Stimulated activated naive B cell treated with anti-CD40 and anti-IgM and Interleukin-4, amounts not matched to agents 10 μg/mL and 1 μg/mL and 100 μg/mL, for 72 hours (primary cell): ENCODE results near the gene PELO.
"Not testable (repeated sequence)": the region's sequence is repeated elsewhere in the genome, so short reads cannot be mapped to it uniquely, and the experiment has no call there.

Experiments used
- ATAC-seq, 2 donors: fragments of 150-1000 bp; cut with Tn5 transposase; replicated peaks; 2 replicates each; pipeline ENCODE4 v1.10.0; 2021; ENCODE audit warnings: moderate library complexity in 1 of 2
- DNase-seq: peaks from one replicate; pipeline ENCODE4 v3.0.0; 2021
- H3K27ac Mint-ChIP-seq: one replicate; pipeline ENCODE4 v1.8.0; 2022; ENCODE audit warnings: mild to moderate bottlenecking, mixed read lengths
- H3K27me3 Mint-ChIP-seq, 2 donors: one replicate each; pipeline ENCODE4 v1.8.0; 2022; ENCODE audit warnings: mixed read lengths in 2 of 2
- H3K36me3 Mint-ChIP-seq, 2 donors: one replicate each; pipeline ENCODE4 v1.8.0; 2022; ENCODE audit warnings: mixed read lengths in 2 of 2, mild to moderate bottlenecking in 1 of 2
- H3K4me1 Mint-ChIP-seq, 2 donors: one replicate each; pipeline ENCODE4 v1.8.0; 2022; ENCODE audit warnings: mixed read lengths in 2 of 2, mild to moderate bottlenecking in 1 of 2
- H3K4me3 Mint-ChIP-seq, 2 donors: one replicate each; pipeline ENCODE4 v1.8.0; 2022; ENCODE audit warnings: mild to moderate bottlenecking in 2 of 2, mixed read lengths in 2 of 2, moderate library complexity in 1 of 2
- H3K9me3 Mint-ChIP-seq, 2 donors: one replicate each; pipeline ENCODE4 v1.8.0; 2022; ENCODE audit warnings: mixed read lengths in 2 of 2, mild to moderate bottlenecking in 1 of 2

The PELO gene, protein sequence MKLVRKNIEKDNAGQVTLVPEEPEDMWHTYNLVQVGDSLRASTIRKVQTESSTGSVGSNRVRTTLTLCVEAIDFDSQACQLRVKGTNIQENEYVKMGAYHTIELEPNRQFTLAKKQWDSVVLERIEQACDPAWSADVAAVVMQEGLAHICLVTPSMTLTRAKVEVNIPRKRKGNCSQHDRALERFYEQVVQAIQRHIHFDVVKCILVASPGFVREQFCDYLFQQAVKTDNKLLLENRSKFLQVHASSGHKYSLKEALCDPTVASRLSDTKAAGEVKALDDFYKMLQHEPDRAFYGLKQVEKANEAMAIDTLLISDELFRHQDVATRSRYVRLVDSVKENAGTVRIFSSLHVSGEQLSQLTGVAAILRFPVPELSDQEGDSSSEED

DNA sequence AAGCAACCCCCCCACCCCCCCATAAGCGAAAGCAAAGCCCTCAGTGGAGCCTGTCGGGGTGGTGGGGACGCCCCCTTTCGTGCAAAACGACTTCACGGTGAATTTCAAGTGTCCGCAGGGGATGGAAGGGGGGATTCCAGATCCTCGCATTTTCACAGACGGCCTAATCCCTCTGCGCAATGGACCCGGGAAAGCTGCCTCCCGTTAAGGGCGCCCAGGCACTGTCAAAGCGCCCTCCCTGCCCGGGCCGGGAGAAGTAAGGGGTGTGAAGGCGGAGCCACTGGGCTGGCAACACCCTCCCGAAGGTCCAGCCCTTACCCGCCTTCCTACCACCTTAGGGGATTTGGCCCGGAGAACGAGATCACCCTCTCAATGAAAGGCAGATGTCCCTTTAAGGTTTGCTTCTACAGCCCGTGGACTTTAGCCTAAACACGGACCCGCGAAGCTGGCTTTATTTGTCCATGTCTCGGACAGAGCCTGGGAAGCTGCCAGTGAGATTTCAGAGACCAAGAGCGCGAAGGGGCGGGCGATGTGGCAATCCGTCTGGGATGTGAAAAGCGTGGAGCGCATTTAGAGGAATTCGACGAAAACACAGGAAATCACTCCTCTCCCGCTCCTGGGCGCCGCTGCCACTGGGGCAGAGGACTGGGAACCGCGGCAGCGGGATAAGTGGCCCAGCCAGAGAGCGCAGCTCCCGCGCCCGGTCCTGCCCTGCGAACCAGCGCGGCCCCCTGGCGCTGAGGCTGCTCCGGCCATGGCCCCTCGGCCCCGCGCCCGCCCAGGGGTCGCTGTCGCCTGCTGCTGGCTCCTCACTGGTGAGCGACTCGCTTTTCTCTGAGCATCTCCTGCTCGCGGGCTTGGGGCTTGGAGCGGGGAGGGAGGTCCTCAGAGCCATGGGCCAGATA lies at the start of gene PELO, which contains the start of gene ITGA1:
Gene PELO, plus strand, starts transcription at position 317 of the 905 bp plus-strand sequence. CDS start 12,479 bp downstream, outside the sequence.
Gene ITGA1, plus strand, starts transcription at position 317 of the 905 bp plus-strand sequence. Its CDS starts 438 bp downstream, at position 755.
- DNase-seq (peak; percentile 64), ATAC-seq (peak; percentile 83)
- peaks cover 35 to 52% of the 10 kb centered on the region in 2 donors for H3K27me3 Mint-ChIP-seq
- H3K9me3 Mint-ChIP-seq, result no peaks in the 10 kb centered on the region
- H3K4me1 Mint-ChIP-seq, result peaks cover 8 to 20% of the 10 kb centered on the region in 2 donors
- H3K27ac Mint-ChIP-seq, result peak within 1 kb of the TSS; percentile 81
- H3K4me3 Mint-ChIP-seq, result peak within 1 kb of the TSS; percentile 89 to 90
- no peaks in the 10 kb centered on the region for H3K36me3 Mint-ChIP-seq

DNA sequence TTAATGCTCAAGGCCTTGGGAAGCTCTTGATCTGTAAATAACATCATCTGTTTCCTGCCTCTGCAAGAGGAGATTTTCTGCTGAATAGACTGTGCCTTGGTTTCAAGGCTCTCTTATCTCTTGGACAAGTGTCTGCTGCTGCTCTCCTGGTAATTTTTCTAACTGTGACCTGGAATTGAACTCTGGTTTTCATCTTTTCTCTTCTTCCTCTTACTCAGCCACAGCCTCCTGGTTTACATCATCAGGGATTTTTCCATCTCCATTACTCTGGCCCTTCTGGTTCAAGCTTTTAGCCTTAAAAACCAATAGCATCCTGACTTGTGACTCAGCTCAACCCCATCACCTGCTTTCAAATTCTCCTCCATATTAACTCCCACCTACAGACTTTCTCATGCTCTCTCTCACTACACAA lies 49.6 kb upstream of the PELO start:
- Mint-ChIP-seq H3K27ac (no peak overlapping the region), H3K27me3 (no peaks in the 10 kb centered on the region), H3K4me1 (peaks cover 0 to 2% of the 10 kb centered on the region in 2 donors), H3K9me3 (no peaks in the 10 kb centered on the region), H3K36me3 (no peaks in the 10 kb centered on the region), H3K4me3 (no peak overlapping the region)
- ATAC-seq, result no peak
- no peak for DNase-seq

DNA sequence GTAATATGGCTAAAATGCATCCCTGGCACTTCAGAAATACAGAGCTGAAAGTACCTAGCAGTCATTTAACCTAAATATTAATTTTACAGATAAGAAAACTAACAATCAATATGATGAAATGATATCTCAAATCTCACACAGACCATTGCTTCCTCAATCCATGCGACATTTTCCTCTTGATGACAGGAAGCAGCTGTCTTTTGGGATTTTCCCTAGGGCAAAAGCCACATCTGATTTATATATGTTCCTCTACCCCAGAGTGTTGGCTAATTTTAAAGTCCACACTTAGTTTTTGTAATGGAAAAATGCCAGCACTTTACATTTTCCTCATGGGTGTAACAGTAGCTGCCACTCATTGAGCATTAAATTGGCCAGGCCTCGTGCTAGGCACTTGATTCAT lies 47.7 kb upstream of the PELO start:
- Mint-ChIP-seq H3K27me3 (no peaks in the 10 kb centered on the region), H3K9me3 (no peaks in the 10 kb centered on the region), H3K4me1 (peaks cover 0 to 2% of the 10 kb centered on the region in 2 donors), H3K27ac (no peak overlapping the region), H3K36me3 (no peaks in the 10 kb centered on the region), H3K4me3 (no peak overlapping the region)
- DNase-seq (no peak), ATAC-seq (no peak)

DNA sequence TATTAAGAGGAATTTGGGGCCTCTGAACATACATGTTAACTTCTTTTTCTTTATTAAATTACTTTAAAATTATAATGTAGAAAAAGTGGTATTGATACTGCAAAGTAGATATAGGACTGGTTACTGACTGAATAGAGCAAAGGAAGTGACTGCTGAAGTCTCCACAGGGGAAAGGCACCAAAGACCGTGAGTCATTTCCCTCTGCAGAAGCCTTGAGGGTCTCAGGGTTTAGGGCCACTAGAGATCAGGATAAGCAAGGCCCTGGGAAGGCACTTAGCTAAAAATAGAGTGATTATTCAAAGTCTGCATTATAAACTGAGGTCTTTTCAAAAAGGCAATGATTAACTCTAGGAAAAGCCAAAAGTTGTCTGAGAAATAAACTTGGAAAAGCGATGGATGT lies 44.7 kb upstream of the PELO start:
- ATAC-seq (no peak), DNase-seq (no peak)
- H3K4me3 Mint-ChIP-seq, result no peak overlapping the region

DNA sequence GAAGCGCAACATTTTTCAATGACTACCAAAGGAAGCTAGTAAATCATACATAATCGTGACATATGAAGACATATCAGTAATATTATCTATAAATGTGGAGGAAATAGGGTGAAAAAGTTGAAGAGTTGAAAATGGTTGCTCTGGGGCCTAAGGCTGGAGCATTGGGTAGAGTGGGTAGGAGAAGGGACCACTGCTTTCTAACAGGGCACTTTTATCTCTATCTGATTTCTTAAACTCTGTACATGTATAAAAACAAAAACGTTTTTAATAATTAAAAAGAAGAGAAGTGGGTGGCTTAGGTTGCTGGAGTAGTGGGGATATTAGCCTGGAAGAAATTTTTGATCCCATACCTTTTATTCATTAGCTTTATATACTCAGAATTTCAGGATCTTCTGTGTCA lies 44.2 kb upstream of the PELO start:
- Mint-ChIP-seq H3K36me3 (no peaks in the 10 kb centered on the region), H3K4me1 (no peaks in the 10 kb centered on the region), H3K9me3 (no peaks in the 10 kb centered on the region), H3K4me3 (no peak overlapping the region), H3K27ac (no peak overlapping the region), H3K27me3 (peaks cover 0 to 8% of the 10 kb centered on the region in 2 donors)
- DNase-seq (no peak), ATAC-seq (no peak)

More for the DNA sequence above, 44.7 kb upstream of the PELO start:
- peaks cover 0 to 8% of the 10 kb centered on the region in 2 donors for H3K27me3 Mint-ChIP-seq
- H3K27ac Mint-ChIP-seq, result no peak overlapping the region
- peaks cover 0 to 2% of the 10 kb centered on the region in 2 donors for H3K4me1 Mint-ChIP-seq
- no peaks in the 10 kb centered on the region for H3K36me3 Mint-ChIP-seq
- no peaks in the 10 kb centered on the region for H3K9me3 Mint-ChIP-seq

DNA sequence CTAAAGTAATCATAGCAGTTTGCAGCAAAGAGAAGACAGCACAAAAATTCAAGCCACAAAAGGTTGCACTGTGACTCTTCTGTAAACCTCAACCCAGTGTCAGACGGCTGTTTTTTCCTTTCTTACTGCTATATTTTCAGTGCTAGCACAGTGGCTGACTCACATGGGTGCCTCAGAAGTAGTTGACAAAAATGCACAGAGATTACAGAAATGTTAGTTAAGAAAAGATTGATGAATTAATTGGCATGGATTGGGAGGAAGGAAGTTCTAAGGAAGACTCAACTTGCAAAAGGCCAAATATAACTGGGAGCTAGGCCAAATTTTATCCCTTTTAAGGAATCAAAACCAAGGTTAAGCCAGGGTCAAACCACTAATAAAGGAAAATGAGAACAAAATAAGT lies 43.7 kb upstream of the PELO start:
- peaks cover 2 to 8% of the 10 kb centered on the region in 2 donors for H3K27me3 Mint-ChIP-seq
- no peak overlapping the region for H3K4me3 Mint-ChIP-seq
- H3K4me1 Mint-ChIP-seq, result no peaks in the 10 kb centered on the region
- H3K27ac Mint-ChIP-seq, result no peak overlapping the region
- ATAC-seq, result peak in 1 of 2 donors; percentile 27
- H3K9me3 Mint-ChIP-seq, result no peaks in the 10 kb centered on the region
- no peaks in the 10 kb centered on the region for H3K36me3 Mint-ChIP-seq
- no peak for DNase-seq

DNA sequence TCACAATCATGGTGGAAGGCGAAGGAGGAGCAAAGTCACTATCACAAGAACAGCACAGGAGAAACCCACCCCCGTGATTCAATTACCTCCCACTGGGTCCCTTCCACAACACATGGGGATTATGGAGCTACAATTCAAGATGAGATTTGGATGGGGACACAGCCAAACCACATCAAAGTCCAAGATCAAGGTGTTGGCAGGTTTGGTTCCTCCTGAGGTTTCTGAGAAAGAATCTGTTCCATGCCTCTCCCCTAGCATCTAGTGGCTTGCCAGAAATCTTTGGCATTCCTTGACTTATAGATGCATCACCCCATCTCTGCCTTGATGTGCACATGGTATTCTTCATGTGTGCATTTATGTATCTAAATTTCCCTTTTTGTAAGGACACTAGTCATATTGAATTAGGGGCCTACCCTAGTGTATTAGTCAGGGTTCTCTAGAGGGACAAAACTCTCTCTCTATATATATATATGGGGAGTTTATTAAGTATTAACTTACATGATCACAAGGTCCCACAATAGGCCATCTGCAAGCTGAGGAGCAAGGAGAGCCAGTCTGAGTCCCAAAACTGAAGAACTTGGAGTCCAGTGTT lies 42.8 kb upstream of the PELO start:
- not testable (repeated sequence) for H3K4me1 Mint-ChIP-seq, H3K27ac Mint-ChIP-seq, H3K27me3 Mint-ChIP-seq, H3K4me3 Mint-ChIP-seq, H3K36me3 Mint-ChIP-seq, DNase-seq, H3K9me3 Mint-ChIP-seq
- peak in 1 of 2 donors; percentile 48 for ATAC-seq

DNA sequence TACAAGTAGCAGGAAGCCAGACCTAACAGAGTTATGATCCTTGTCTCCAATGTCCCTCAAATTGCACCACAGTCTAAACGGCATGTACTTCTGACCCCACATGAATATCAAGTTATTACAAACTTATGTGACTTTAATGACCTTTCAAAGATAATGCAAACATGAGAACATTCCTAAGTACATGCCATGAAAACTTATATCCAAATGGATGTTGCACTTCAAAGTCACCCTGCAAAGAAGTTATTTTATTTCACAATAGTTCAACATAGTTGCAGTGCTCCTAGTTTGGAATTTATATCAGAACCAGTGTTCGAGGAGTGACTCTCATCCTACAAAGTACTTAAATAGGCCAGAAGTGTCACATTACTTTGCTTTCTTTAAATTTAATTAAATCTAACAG lies 41.2 kb upstream of the PELO start:
- no peaks in the 10 kb centered on the region for H3K9me3 Mint-ChIP-seq
- H3K4me3 Mint-ChIP-seq, result no peak overlapping the region
- no peaks in the 10 kb centered on the region for H3K4me1 Mint-ChIP-seq
- peaks cover 6 to 8% of the 10 kb centered on the region in 2 donors for H3K27me3 Mint-ChIP-seq
- H3K27ac Mint-ChIP-seq, result no peak overlapping the region
- no peak for ATAC-seq
- DNase-seq, result no peak
- H3K36me3 Mint-ChIP-seq, result no peaks in the 10 kb centered on the region

DNA sequence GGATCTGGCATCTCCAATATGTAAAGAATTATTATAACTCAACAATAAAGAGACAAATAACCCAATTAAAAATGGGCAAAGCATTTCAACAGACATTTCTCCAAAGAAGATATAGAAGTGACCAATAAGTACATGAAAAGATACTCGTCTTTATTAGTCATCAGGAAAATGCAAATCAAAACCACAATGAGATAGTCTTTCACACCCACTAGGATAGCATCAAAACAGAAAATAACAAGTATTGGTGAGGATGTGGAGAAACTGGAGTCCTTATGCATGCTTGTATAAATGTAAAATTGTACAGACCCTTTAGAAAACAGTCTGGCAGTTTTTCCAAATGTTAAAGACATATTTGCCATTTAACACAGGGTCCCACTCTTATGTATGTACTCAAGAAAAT lies 39.1 kb upstream of the PELO start:
- no peak overlapping the region for H3K27ac Mint-ChIP-seq
- no peak for ATAC-seq
- no peaks in the 10 kb centered on the region for H3K4me1 Mint-ChIP-seq

DNA sequence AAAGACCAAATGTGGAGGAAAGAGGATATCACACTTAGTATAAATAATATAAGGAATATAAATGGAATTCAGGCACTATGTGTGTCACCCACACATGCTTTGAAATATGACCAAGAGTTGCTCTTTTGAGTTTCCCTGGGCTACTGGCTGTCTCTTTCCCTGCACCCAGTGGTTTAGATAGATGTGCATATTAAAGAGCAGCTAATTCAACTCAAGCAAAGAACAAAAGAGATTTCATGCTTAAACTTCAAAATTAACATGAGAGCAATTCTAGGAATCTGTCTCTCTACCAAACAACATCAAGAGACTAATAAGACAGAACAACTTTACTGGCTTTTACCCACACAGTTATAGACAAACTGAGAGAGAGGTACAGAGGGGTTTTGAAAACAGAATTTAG lies 38.0 kb upstream of the PELO start:
- H3K36me3 Mint-ChIP-seq, result no peaks in the 10 kb centered on the region
- no peaks in the 10 kb centered on the region for H3K4me1 Mint-ChIP-seq
- no peak overlapping the region for H3K4me3 Mint-ChIP-seq
- ATAC-seq (no peak), DNase-seq (no peak)
- no peaks in the 10 kb centered on the region for H3K9me3 Mint-ChIP-seq
- H3K27me3 Mint-ChIP-seq, result peaks cover 12 to 17% of the 10 kb centered on the region in 2 donors
- no peak overlapping the region for H3K27ac Mint-ChIP-seq

More for the DNA sequence above, 39.1 kb upstream of the PELO start:
- no peaks in the 10 kb centered on the region for H3K36me3 Mint-ChIP-seq
- H3K4me3 Mint-ChIP-seq, result no peak overlapping the region
- no peaks in the 10 kb centered on the region for H3K9me3 Mint-ChIP-seq
- H3K27me3 Mint-ChIP-seq, result peaks cover 11 to 15% of the 10 kb centered on the region in 2 donors
- DNase-seq, result no peak

DNA sequence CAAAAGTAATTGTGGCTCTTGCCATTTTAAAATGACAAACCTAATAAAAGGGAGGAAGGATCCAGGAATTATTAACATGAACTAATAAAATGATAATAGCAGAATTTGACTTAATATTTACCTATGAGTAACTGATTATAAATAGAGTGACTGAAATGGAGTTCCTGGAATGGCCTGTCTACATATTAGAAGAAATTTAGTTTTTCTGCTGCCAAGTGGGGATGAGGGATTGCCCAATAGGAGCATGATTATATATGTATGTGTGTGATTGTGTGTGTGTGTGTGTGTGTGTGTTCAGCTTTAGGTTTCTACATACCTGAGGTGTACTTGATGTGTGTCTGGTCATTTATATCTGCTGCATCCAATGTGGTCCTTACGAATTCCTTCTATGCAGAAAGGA lies 36.6 kb upstream of the PELO start:
- DNase-seq, result no peak

DNA sequence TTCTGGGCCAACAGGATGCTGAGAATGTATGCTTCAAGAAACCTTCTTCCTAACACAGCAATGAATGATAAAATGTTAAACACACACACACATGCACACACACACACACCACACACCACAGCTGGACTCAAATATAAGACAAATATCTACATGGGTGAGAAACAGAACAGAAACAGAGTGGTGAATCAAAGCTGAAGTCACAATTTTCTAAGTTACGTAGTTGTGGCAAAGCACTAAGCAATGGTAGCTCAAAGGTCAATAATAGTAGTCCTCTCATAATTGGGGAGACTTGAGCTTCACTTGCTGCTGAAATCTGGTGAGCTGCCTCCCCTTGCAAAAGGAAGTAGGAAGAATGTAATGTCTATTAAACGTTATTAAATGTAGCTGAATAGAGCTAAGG lies 33.7 kb upstream of the PELO start:
- ATAC-seq (no peak), DNase-seq (no peak)
- no peak overlapping the region for H3K27ac Mint-ChIP-seq
- H3K36me3 Mint-ChIP-seq, result peaks cover 0 to 1% of the 10 kb centered on the region in 2 donors
- no peaks in the 10 kb centered on the region for H3K9me3 Mint-ChIP-seq
- no peak overlapping the region for H3K4me3 Mint-ChIP-seq
- peaks cover 10% of the 10 kb centered on the region in 2 donors for H3K27me3 Mint-ChIP-seq
- H3K4me1 Mint-ChIP-seq, result no peaks in the 10 kb centered on the region

More for the DNA sequence above, 36.6 kb upstream of the PELO start:
- Mint-ChIP-seq H3K27me3 (peaks cover 10 to 12% of the 10 kb centered on the region in 2 donors), H3K4me3 (no peak overlapping the region), H3K27ac (no peak overlapping the region), H3K9me3 (no peaks in the 10 kb centered on the region), H3K4me1 (no peaks in the 10 kb centered on the region), H3K36me3 (no peaks in the 10 kb centered on the region)
- ATAC-seq, result no peak

DNA sequence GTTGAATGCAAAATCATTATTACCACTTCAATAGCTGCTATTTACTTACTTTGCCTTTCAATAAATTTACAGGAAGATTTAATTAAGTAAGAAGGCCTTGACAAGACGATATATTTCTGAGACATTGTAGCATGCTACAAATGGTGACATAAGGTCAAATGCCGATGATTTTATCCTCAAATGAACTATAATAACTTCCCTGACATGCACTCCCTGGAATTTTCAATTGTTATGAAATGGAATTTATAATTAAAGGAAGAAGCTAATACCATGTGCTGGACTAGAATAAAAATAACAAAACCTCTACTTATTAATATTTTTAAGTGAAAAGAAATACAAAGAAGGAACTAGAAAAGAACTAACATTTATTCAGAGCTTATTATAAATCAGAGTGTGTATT lies 30.2 kb upstream of the PELO start:
- Mint-ChIP-seq H3K27me3 (peaks cover 7% of the 10 kb centered on the region in 2 donors), H3K27ac (no peak overlapping the region), H3K4me1 (peaks cover 0 to 8% of the 10 kb centered on the region in 2 donors), H3K4me3 (no peak overlapping the region), H3K9me3 (peaks cover 0 to 5% of the 10 kb centered on the region in 2 donors), H3K36me3 (peaks cover 0 to 1% of the 10 kb centered on the region in 2 donors)
- ATAC-seq (no peak), DNase-seq (no peak)

DNA sequence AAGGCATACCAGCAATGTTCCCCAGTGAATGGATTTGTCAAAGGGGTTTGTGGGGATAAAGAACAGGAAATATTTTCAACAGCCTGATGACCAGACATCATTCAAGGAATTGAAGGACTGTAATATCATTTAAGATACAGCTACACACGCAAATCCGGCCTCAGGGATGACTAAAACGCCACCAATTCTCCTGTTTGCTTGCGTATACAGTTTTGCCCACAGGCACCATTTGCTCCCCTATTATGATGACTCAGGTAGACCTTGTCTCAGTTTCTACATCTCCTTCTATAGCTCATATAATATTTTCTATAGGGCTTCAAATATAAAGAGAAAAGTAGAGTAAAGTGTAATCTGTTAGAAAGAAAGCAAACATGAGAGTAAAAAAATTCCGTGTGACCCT lies 29.7 kb upstream of the PELO start:
- Mint-ChIP-seq H3K27ac (no peak overlapping the region), H3K9me3 (peaks cover 0 to 5% of the 10 kb centered on the region in 2 donors), H3K4me1 (peaks cover 0 to 8% of the 10 kb centered on the region in 2 donors), H3K27me3 (peaks cover 7% of the 10 kb centered on the region in 2 donors), H3K36me3 (peaks cover 0 to 1% of the 10 kb centered on the region in 2 donors), H3K4me3 (no peak overlapping the region)
- ATAC-seq, result no peak
- DNase-seq, result no peak
